Peyer's patch (tissue), 4 donors: ENCODE data around the gene LRP1-AS.

ENCODE experiments used
- POLR2A ChIP-seq, 2 donors: fragments of 450-650 bp; IDR thresholded peaks; one replicate each; pipeline ENCODE4 v1.5.1; 2017; ENCODE audit warnings: antibody characterized with exemption in 2 of 2, mild to moderate bottlenecking in 2 of 2, moderate library complexity in 2 of 2
- TF ChIP-seq, protein P1 (sequence below), 6 experiments: fragments of 450-650 bp in 4 of 6; fragments of 200-600 bp in 2 of 6; sonication (generic) in 1 of 6; IDR thresholded peaks; one replicate each; pipeline ENCODE4 v1.5.1; 2017 to 2019; ENCODE audit warnings: antibody characterized with exemption in 6 of 6, mild to moderate bottlenecking in 3 of 6, moderate library complexity in 1 of 6

DNA sequence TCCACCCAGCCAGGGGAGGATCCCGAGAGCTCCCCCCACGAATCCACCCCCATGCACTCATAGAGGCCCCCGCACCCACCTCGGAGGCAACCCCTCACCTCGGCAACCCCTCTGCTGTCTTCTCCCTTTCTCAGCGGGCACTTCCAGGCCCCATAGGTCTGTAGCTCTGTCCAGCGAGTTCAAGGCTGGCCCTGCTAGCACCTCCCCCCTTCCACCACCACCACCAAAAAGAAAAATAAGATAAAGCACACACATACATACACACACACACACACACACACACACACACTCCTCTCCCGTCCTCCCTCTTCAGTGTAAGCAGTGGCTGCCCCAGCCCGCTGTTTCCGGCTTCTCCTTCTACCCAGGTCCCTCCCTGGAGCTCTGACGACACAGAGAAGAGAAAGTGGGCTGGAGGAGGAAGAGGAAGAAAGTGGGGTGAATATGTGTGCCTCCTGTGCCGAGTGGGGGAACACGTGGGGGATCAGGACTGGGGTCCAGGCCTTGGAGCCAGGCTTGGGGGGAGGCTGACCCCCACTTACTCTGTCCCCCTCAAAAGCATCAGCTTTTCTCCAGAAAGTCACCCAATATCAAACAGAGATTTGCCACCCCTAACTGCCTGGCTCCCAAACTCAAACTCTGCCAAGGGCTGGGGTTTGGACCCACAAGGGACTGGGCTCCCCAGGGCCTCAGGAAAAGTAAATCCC, 36.2 kb downstream of the LRP1-AS start, which contains the start of gene STAT6:
- TF ChIP-seq, protein P1, sequence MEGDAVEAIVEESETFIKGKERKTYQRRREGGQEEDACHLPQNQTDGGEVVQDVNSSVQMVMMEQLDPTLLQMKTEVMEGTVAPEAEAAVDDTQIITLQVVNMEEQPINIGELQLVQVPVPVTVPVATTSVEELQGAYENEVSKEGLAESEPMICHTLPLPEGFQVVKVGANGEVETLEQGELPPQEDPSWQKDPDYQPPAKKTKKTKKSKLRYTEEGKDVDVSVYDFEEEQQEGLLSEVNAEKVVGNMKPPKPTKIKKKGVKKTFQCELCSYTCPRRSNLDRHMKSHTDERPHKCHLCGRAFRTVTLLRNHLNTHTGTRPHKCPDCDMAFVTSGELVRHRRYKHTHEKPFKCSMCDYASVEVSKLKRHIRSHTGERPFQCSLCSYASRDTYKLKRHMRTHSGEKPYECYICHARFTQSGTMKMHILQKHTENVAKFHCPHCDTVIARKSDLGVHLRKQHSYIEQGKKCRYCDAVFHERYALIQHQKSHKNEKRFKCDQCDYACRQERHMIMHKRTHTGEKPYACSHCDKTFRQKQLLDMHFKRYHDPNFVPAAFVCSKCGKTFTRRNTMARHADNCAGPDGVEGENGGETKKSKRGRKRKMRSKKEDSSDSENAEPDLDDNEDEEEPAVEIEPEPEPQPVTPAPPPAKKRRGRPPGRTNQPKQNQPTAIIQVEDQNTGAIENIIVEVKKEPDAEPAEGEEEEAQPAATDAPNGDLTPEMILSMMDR (IDR thresholded peaks at IDR 0.05) = no peak
- TF ChIP-seq POLR2A (IDR thresholded peaks at IDR 0.05) = peak; percentile 58 to 79
